Measurements from ENCODE around the gene FIBP. TPM values are rescaled to one million over a fixed set of nuclear protein-coding genes. Genes with fewer than 3 reads are reported as not detected.

The FIBP gene
- polyA plus RNA-seq, 3 donors, result 79.1 to 109 (median 101) TPM

DNA sequence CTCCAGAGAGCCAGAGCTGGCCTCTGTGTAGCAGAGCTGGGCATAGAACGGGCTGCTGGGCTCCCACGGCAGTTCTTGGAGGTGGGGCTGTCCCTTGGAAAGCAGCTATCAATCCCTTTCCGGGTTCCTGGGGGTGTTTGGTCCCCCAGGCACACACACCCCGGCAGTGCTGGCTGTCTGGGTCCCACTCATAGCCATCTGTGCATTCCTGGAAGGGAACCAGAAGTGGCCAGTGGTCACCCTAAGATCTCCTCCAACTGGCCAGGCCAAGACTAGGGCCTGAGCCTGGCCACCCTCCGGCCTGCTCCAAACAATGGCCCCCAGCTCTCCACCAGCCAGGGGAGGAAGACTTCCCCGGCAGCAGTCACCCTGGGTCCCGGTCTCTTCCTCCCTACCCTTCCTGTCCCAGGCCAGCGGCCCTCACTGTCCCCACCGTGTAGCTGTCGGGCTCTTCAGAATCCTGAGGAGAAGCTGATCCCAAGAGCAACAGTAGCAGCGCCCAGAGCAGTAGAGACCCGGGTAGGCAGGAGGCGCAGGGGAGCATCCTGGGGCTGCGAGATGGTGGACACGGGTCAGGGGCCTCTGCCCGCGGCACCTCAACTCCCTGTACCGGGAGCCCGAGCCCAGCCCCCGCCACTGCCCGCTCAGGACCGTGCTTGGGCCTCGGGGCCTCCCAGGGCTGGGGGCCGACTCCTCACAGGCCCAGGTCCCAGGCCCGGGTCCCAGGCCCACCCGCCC lies 16.3 kb downstream of the FIBP start:
- peak overlapping the region in 2 of 7 donors; percentile 3 to 61 for H3K27ac Mint-ChIP-seq

More for the DNA sequence above, 16.3 kb downstream of the FIBP start:
- WGBS (ENCODE audit: insufficient coverage), result 72% methylated on average over 23 of the region's 26 CpGs
- H3K9me3 ChIP-seq (replicated peaks in 1 of 2; ENCODE audit: control insufficient read depth in 1 of 2, insufficient read depth in 1 of 2, low read length in 2 of 2), result no peaks in the 10 kb centered on the region
- H2AFZ ChIP-seq (ENCODE audit: insufficient read depth, low read depth, low read length, poor library complexity, severe bottlenecking), result no peak overlapping the region
- H3K9ac ChIP-seq (ENCODE audit: insufficient read depth, low read length, poor library complexity, severe bottlenecking), result no peak overlapping the region
- H3K4me3 ChIP-seq (replicated peaks in 1 of 3; ENCODE audit: low read depth in 2 of 3, low read length in 3 of 3), result no peak overlapping the region
- H3K4me2 ChIP-seq (replicated peaks; ENCODE audit: extremely low read depth, low read length, poor library complexity, severe bottlenecking), result peak overlapping the region; percentile 97
- Mint-ChIP-seq H3K27me3 (ENCODE audit: low read depth in 3 of 3) (peaks cover 8 to 32% (median 29%) of the 10 kb centered on the region in 3 donors), H3K36me3 (peaks cover 3 to 6% of the 10 kb centered on the region in 2 donors), H3K4me3 (peak overlapping the region; percentile 62 to 72), H3K4me1 (peaks cover 28% of the 10 kb centered on the region), H3K9me3 (peaks cover 0 to 4% (median 0%) of the 10 kb centered on the region in 7 donors)
- intact Hi-C loops (cut with micrococcal nuclease), result loop anchor here in 1 of 2 donors (2.0 kb wide), 1 partner anchor 13 kb away; the partner anchor contains the start of gene CFL1
- no peak for DNase-seq
- H3K36me3 ChIP-seq (replicated peaks in 1 of 2; ENCODE audit: control insufficient read depth in 1 of 2, insufficient read depth in 2 of 2, low read length in 2 of 2), result peaks cover 0 to 2% of the 10 kb centered on the region in 2 donors
- no peaks in the 10 kb centered on the region for H3K79me2 ChIP-seq (ENCODE audit: insufficient read depth, low read length)
- peaks cover 23 to 44% of the 10 kb centered on the region in 2 donors for H3K4me1 ChIP-seq (ENCODE audit: control insufficient read depth in 1 of 2, insufficient read depth in 2 of 2, low read length in 2 of 2)
- no peaks in the 10 kb centered on the region for H3K27me3 ChIP-seq (ENCODE audit: control insufficient read depth in 2 of 2, insufficient read depth in 2 of 2, low read length in 2 of 2)
- TF ChIP-seq, protein P1, sequence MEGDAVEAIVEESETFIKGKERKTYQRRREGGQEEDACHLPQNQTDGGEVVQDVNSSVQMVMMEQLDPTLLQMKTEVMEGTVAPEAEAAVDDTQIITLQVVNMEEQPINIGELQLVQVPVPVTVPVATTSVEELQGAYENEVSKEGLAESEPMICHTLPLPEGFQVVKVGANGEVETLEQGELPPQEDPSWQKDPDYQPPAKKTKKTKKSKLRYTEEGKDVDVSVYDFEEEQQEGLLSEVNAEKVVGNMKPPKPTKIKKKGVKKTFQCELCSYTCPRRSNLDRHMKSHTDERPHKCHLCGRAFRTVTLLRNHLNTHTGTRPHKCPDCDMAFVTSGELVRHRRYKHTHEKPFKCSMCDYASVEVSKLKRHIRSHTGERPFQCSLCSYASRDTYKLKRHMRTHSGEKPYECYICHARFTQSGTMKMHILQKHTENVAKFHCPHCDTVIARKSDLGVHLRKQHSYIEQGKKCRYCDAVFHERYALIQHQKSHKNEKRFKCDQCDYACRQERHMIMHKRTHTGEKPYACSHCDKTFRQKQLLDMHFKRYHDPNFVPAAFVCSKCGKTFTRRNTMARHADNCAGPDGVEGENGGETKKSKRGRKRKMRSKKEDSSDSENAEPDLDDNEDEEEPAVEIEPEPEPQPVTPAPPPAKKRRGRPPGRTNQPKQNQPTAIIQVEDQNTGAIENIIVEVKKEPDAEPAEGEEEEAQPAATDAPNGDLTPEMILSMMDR (IDR thresholded peaks at IDR 0.05), result no peak
- no peak overlapping the region for H3K27ac ChIP-seq (ENCODE audit: low read depth in 1 of 2, low read length in 2 of 2)
- H4K20me1 ChIP-seq (ENCODE audit: insufficient read depth, low read length), result peaks cover 5% of the 10 kb centered on the region

All from CD14-positive monocyte (primary cell).